ENCODE data around the gene MCC. TPM values are rescaled to one million over a fixed set of nuclear protein-coding genes. Genes with fewer than 3 reads are reported as not detected.
"Not testable (repeated sequence)": the region's sequence is repeated elsewhere in the genome, so short reads cannot be mapped to it uniquely, and the experiment has no call there.

MCC gene
- total RNA-seq, 1 donor from 2014 or later = 18.9 TPM

DNA sequence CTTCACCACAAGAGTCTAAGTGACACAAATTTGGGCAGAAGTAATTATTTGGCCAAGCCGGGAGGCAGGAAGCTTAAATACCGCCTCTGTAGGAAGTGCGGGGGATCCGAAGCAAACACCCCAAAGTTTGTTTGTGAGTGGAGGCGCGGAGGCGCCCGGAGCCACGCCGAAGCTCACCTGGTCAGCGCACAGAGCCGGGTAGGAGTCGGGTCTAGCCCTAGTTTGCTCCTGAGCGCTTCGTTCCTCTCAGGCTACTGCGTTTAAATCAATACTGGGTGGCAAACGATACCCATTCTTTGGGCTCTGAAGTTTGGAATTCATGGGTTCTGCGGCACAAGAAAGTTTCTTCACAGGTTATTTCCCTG is 855 bp downstream of the MCC start:
- peaks cover 2% of the 10 kb centered on the region for H3K36me3 Mint-ChIP-seq (ENCODE audit: insufficient read depth)
- peak; percentile 14 for DNase-seq (ENCODE audit: low spot score, unreplicated experiment)
- no peaks in the 10 kb centered on the region for H3K4me1 Mint-ChIP-seq (ENCODE audit: low read depth)
- TF ChIP-seq, protein P1, sequence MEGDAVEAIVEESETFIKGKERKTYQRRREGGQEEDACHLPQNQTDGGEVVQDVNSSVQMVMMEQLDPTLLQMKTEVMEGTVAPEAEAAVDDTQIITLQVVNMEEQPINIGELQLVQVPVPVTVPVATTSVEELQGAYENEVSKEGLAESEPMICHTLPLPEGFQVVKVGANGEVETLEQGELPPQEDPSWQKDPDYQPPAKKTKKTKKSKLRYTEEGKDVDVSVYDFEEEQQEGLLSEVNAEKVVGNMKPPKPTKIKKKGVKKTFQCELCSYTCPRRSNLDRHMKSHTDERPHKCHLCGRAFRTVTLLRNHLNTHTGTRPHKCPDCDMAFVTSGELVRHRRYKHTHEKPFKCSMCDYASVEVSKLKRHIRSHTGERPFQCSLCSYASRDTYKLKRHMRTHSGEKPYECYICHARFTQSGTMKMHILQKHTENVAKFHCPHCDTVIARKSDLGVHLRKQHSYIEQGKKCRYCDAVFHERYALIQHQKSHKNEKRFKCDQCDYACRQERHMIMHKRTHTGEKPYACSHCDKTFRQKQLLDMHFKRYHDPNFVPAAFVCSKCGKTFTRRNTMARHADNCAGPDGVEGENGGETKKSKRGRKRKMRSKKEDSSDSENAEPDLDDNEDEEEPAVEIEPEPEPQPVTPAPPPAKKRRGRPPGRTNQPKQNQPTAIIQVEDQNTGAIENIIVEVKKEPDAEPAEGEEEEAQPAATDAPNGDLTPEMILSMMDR (IDR thresholded peaks at IDR 0.05; ENCODE audit: unreplicated experiment) = no peak
- peak overlapping the region; percentile 93 for H3K4me3 Mint-ChIP-seq (ENCODE audit: low read depth)
- peak overlapping the region; percentile 88 for H3K27ac Mint-ChIP-seq
- peaks cover 19% of the 10 kb centered on the region for H3K27me3 Mint-ChIP-seq
- H3K9me3 Mint-ChIP-seq (ENCODE audit: low read depth) = peaks cover 16% of the 10 kb centered on the region

DNA sequence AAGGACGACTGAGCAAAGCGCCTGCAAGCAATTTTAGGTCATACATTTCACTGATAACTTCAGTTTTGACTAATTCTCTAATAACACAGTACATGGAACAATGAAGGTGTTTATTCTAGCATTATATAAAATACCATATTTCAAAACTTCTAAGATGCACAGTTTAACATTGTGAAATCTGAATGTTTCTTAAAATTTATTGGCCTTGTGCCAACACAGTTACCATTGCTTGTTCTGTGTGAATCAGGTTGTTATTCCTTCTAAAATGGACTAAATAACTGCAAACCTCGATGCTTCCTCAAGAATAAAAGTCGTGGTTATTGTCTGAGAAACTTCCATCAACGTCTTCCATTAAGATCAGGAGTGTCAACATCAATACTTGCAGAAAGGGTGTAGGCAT is 8.0 kb downstream of the MCC start:
- Mint-ChIP-seq H3K27ac (no peak overlapping the region), H3K9me3 (ENCODE audit: low read depth) (no peaks in the 10 kb centered on the region), H3K36me3 (ENCODE audit: insufficient read depth) (peaks cover 5% of the 10 kb centered on the region), H3K4me1 (ENCODE audit: low read depth) (no peaks in the 10 kb centered on the region), H3K27me3 (no peaks in the 10 kb centered on the region), H3K4me3 (ENCODE audit: low read depth) (no peak overlapping the region)
- no peak for DNase-seq (ENCODE audit: low spot score, unreplicated experiment)
- TF ChIP-seq, protein P1 (IDR thresholded peaks at IDR 0.05; ENCODE audit: unreplicated experiment) = no peak

DNA sequence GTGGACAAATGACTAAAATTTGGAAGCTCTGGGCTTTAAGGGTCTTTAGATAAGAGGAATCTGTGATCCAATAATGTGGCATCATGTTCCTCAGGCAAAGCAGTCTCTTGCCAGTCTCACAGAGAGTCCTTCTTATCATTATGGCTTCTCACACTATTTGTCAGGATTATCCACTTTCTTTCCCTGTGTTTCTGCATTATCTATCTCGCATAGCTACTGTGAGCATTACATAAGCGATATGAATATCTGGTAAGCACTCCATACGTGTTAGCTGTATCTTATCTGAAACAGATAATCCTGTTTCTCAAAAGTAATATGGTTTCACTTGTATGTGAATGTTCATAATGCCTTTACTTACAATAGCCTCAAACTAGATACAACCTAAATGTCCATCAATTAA is 9.6 kb downstream of the MCC start:
- Mint-ChIP-seq H3K27ac (no peak overlapping the region), H3K4me1 (ENCODE audit: low read depth) (peaks cover 2% of the 10 kb centered on the region), H3K36me3 (ENCODE audit: insufficient read depth) (peaks cover 4% of the 10 kb centered on the region), H3K9me3 (ENCODE audit: low read depth) (no peaks in the 10 kb centered on the region), H3K27me3 (no peaks in the 10 kb centered on the region), H3K4me3 (ENCODE audit: low read depth) (no peak overlapping the region)
- TF ChIP-seq, protein P1 (IDR thresholded peaks at IDR 0.05; ENCODE audit: unreplicated experiment) = no peak
- no peak for DNase-seq (ENCODE audit: low spot score, unreplicated experiment)

DNA sequence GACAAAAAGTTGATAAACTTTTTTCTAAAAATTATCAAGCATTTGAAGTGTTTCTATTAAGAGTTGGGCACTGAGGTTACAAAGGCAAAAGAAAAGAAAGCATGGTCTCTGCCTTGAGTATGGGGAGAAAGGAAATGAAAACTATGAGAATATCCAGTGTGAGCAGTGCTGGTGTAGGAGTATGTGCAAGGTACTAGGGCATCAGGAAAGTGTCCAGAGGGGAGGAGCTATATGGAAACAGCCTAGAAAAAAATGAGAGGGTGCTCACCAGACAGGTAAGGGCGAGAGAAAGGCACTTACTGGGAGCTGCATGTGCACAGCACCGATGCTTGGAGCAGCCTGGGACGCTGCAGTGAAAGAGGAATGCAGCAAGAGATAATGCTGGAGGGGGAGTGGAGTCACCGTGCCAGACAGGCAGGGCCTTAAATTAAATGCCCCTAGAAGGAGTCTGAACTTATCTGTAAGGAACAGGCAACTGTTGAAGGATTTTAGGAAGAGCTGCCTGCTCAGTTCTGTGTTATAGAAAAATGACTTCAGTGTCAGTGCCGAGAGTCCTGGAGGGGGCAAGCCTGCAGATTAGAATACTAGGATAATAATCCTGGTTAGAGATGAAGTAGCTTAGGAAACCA is 14.0 kb downstream of the MCC start:
- DNase-seq (ENCODE audit: low spot score, unreplicated experiment) = no peak
- TF ChIP-seq, protein P1 (IDR thresholded peaks at IDR 0.05; ENCODE audit: unreplicated experiment) = no peak
- Mint-ChIP-seq H3K4me1 (ENCODE audit: low read depth) (peaks cover 2% of the 10 kb centered on the region), H3K36me3 (ENCODE audit: insufficient read depth) (peaks cover 8% of the 10 kb centered on the region), H3K27me3 (no peaks in the 10 kb centered on the region), H3K4me3 (ENCODE audit: low read depth) (no peak overlapping the region), H3K9me3 (ENCODE audit: low read depth) (peaks cover 4% of the 10 kb centered on the region), H3K27ac (no peak overlapping the region)

DNA sequence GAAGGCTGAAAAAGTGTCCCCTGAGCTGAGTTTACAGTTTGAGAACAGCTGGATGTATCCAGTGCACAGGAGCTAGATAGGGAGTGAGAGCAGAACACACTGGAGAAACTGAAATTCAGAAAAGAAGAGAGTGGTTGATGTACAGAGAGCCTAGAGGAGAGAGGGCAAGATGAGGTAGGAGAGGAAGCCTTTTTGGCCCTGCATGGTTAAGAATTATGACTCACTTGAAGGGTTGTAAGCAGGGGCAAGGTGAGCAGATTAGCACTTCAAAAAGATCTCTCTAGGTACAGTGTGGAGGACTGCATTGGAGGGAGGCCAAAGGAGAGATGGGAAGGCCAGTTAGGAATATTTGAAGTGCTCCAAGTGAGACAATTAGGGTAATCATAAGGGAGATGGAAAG is 25.2 kb downstream of the MCC start:
- H3K9me3 Mint-ChIP-seq (ENCODE audit: low read depth) = no peaks in the 10 kb centered on the region
- TF ChIP-seq, protein P1 (IDR thresholded peaks at IDR 0.05; ENCODE audit: unreplicated experiment) = no peak
- DNase-seq (ENCODE audit: low spot score, unreplicated experiment) = no peak
- peaks cover 5% of the 10 kb centered on the region for H3K36me3 Mint-ChIP-seq (ENCODE audit: insufficient read depth)
- H3K27ac Mint-ChIP-seq = no peak overlapping the region
- no peaks in the 10 kb centered on the region for H3K27me3 Mint-ChIP-seq
- H3K4me1 Mint-ChIP-seq (ENCODE audit: low read depth) = peaks cover 13% of the 10 kb centered on the region
- H3K4me3 Mint-ChIP-seq (ENCODE audit: low read depth) = no peak overlapping the region

DNA sequence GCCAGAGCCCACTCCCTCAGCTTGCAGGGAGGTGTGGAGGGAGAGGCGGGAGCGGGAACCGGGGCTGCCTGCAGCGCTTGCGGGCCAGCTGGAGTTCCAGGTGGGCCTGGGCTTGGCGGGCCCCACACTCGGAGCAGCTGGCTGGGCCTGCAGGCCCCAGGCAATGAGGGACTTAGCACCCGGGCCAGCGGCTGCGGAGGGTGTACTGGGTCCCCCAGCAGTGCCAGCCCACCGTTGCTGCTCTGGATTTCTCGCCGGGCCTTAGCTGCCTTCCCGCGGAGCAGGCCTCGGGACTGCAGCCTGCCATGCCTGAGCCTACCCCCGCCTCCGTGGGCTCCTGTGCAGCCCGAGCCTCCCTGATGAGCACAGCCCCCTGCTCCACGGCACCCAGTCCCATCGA is 31.1 kb downstream of the MCC start:
- H3K4me3 Mint-ChIP-seq (ENCODE audit: low read depth); H3K27me3 Mint-ChIP-seq; DNase-seq (ENCODE audit: low spot score, unreplicated experiment); H3K36me3 Mint-ChIP-seq (ENCODE audit: insufficient read depth); H3K9me3 Mint-ChIP-seq (ENCODE audit: low read depth); H3K27ac Mint-ChIP-seq; H3K4me1 Mint-ChIP-seq (ENCODE audit: low read depth): not testable (repeated sequence)

Data from progenitor cell of endocrine pancreas (in vitro differentiated cells).